Kidney (tissue), 14 donors: ENCODE data around the gene CALU. TPM values are rescaled to one million over a fixed set of nuclear protein-coding genes. Genes with fewer than 3 reads are reported as not detected.

ENCODE experiments used
- DNase-seq, 5 donors: peaks; one replicate each; pipeline ENCODE4 v3.0.0-alpha.2; 2013 to 2020
- FAIRE-seq: peaks from 2 replicates; lab custom pipeline; 2012; peaks lifted over from hg19 to GRCh38; lab: Jason Lieb, UNC
- H3K27ac ChIP-seq, 2 donors: one replicate each; pipeline ENCODE4 v1.7.0; 2013; ENCODE audit warnings: low read depth in 2 of 2, low read length in 2 of 2, inconsistent platforms in 1 of 2
- H3K27me3 ChIP-seq: one replicate; pipeline ENCODE4 v1.7.1; 2013; ENCODE audit warnings: low read length, inconsistent platforms; ENCODE audit not compliant: control insufficient read depth, insufficient read depth
- H3K36me3 ChIP-seq, 3 donors: one replicate each; pipeline versions ENCODE4 v1.7.0 to v1.7.1; 2013; ENCODE audit warnings: low read length in 3 of 3, control low read depth in 1 of 3, inconsistent platforms in 1 of 3; ENCODE audit not compliant: insufficient read depth in 3 of 3, control insufficient read depth in 2 of 3
- H3K4me1 ChIP-seq, 3 donors: one replicate each; pipeline versions ENCODE4 v1.7.0 to v1.7.1; 2013; ENCODE audit warnings: low read length in 3 of 3, inconsistent platforms in 1 of 3, low read depth in 1 of 3; ENCODE audit not compliant: control insufficient read depth in 2 of 3, insufficient read depth in 2 of 3
- H3K4me3 ChIP-seq, 3 donors: one replicate each; pipeline versions ENCODE4 v1.7.0 to v1.8.1; 2013; ENCODE audit warnings: low read length in 3 of 3, control low read depth in 1 of 3, inconsistent platforms in 1 of 3
- H3K9ac ChIP-seq, 3 donors: one replicate each; pipeline versions ENCODE4 v1.7.0 to v1.7.1; 2013; ENCODE audit warnings: low read length in 3 of 3, control low read depth in 1 of 3, inconsistent platforms in 1 of 3
- H3K9me3 ChIP-seq, 3 donors: one replicate each; pipeline versions ENCODE4 v1.7.0 to v1.7.1; 2013; ENCODE audit warnings: low read length in 3 of 3, control low read depth in 1 of 3, inconsistent platforms in 1 of 3; ENCODE audit not compliant: control insufficient read depth in 2 of 3, insufficient read depth in 1 of 3
- intact Hi-C: fragments of 100-400 bp; cut with DNase I; formaldehyde crosslinking; loops from one replicate; pipeline ENCODE4 v1.11.1; 2022
- polyA plus RNA-seq: library from polyadenylated mRNA; stranded (reverse); fragments of 350-450 nt; fragmentation: Illumina TruSeq; extraction: RNeasy Lipid Tissue Mini Kit (QIAGEN cat#74804); gene quantifications from one replicate; pipeline ENCODE4 v1.2.3, GENCODE V29; 2014; ENCODE audit warnings: low read depth, low replicate concordance; ENCODE audit not compliant: insufficient read depth
- total RNA-seq: library from RNA; stranded (reverse); fragmentation: NEBNext Ultra II Directional; extraction: Animal tissue kit (Norgen Biotek cat#: 25700); gene quantifications from one replicate; pipeline ENCODE4 v1.2.1, GENCODE V29; 2021
- TF ChIP-seq, protein P1 (sequence below): IDR thresholded peaks from 3 replicates; pipeline ENCODE4 v1.5.1; 2012; ENCODE audit warnings: mild to moderate bottlenecking, moderate library complexity, borderline replicate concordance; ENCODE audit not compliant: insufficient read depth; ENCODE audit errors: extremely low read depth
- donor health status: control.
- donor health status: control.
- donor health status: control.
- donor health status: control.
- donor health status: control.
- donor health status: DM: yes; HTN: yes; CAD: no.
- donor health status: Normal renal cell carcinoma (clear cell type).

CALU gene
- total and polyA plus RNA-seq, 2 donors from 2014 or later = 32.9 to 75.1 TPM

DNA sequence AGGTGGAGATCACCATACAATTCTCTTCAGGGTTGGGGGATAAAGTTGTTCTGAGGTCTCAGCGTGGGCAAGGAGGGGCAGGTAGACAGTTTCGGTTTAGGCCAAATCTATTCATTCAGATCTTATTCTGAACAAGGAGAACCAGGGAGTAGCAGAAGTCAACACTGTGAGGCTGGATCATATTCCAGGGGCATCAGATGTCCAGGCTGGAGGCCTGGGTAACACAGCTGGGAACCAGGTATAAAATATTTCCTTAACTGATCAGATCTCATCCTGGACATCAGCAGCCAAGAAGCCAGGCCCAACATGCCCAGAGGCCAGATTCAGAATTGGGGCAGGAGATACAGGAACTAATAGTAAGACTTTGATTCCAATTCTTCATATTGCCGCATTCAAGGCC, 71.8 kb downstream of the CALU start:
- no peak for DNase-seq
- TF ChIP-seq, protein P1, sequence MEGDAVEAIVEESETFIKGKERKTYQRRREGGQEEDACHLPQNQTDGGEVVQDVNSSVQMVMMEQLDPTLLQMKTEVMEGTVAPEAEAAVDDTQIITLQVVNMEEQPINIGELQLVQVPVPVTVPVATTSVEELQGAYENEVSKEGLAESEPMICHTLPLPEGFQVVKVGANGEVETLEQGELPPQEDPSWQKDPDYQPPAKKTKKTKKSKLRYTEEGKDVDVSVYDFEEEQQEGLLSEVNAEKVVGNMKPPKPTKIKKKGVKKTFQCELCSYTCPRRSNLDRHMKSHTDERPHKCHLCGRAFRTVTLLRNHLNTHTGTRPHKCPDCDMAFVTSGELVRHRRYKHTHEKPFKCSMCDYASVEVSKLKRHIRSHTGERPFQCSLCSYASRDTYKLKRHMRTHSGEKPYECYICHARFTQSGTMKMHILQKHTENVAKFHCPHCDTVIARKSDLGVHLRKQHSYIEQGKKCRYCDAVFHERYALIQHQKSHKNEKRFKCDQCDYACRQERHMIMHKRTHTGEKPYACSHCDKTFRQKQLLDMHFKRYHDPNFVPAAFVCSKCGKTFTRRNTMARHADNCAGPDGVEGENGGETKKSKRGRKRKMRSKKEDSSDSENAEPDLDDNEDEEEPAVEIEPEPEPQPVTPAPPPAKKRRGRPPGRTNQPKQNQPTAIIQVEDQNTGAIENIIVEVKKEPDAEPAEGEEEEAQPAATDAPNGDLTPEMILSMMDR = no peak
- H3K9me3 ChIP-seq = no peaks in the 10 kb centered on the region
- no peaks in the 10 kb centered on the region for H3K36me3 ChIP-seq
- no peaks in the 10 kb centered on the region for H3K27me3 ChIP-seq
- FAIRE-seq = no peak
- H3K9ac ChIP-seq = no peak overlapping the region
- no peak overlapping the region for H3K4me3 ChIP-seq
- H3K4me1 ChIP-seq = no peaks in the 10 kb centered on the region
- intact Hi-C loops = no loop called here
- H3K27ac ChIP-seq = no peak overlapping the region

DNA sequence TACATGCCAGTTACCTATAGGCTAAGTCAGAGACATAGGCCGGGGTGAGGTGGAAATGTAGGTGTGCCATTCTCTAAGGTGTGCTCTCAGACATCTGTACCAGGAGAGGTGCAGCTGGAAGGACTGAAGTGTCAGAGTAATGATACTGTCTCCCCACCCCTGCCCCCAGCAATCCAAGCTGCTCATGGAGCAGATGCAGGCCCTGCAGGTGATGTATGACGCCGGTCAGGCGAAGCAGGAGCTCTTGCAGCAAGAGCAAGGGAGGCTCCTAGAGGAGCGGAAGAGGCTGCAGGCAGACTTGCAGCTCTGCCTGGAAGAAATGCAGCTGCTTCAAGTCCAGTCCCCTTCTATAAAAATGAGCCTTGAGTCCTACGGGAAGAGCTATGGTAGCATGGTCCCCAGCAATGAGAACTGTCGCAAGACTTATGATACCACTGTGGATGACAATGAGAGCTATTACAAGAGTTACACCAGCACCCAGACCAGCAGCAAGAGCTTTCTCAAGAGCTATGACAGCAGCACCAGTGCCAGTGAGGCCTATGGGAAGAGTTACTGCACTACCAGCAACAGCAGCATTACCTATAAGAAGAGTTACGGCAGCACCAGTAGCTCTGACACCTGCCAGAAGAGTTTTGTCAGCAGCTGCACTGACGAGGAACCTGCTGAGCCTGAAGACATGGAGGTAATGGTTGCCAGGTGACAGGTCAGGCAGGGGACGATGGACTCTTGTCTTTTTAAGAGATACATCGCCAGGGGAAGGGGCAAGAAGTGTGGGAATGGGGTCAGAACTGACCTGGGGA, 72.7 kb downstream of the CALU start:
- FAIRE-seq = no peak
- TF ChIP-seq, protein P1 = no peak
- no peak overlapping the region for H3K4me3 ChIP-seq
- no peaks in the 10 kb centered on the region for H3K36me3 ChIP-seq
- intact Hi-C loops = no loop called here
- no peak overlapping the region for H3K27ac ChIP-seq
- H3K4me1 ChIP-seq = no peaks in the 10 kb centered on the region
- H3K27me3 ChIP-seq = no peaks in the 10 kb centered on the region
- DNase-seq = no peak
- H3K9ac ChIP-seq = no peak overlapping the region
- H3K9me3 ChIP-seq = no peaks in the 10 kb centered on the region

DNA sequence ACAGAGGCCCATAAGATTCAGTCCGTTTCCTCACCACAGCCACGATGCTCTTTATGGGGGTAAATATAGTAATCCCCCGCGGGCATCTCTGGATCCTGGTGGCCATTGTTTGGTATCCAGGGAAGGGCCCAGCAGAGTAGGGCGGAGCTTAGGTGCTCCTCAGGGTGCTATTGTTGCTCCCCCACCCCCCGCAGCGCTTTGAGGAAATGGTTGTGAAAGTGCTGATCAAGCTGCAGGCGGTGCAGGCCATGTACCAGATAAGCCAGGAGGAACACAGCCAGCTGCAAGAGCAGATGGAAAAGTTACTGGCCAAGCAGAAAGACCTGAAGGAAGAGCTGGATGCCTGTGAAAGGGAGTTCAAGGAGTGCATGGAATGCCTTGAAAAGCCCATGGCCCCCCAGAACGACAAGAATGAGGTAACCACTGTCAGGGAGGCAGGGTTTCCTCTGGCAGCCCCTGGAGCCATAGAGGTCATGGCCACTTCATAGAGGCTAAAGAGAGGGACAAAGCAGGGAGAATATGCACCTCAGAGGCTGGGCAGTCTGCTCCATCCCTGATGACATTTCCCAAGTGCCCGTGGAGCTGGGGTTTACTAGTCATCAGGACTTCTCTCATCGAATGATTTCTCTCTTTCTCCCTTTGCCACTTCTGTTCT, 73.5 kb downstream of the CALU start:
- FAIRE-seq = no peak
- H3K9ac ChIP-seq = no peak overlapping the region
- no peaks in the 10 kb centered on the region for H3K27me3 ChIP-seq
- H3K36me3 ChIP-seq = no peaks in the 10 kb centered on the region
- H3K4me3 ChIP-seq = no peak overlapping the region
- no peak for DNase-seq
- H3K4me1 ChIP-seq = no peaks in the 10 kb centered on the region
- H3K27ac ChIP-seq = no peak overlapping the region
- intact Hi-C loops = no loop called here
- TF ChIP-seq, protein P1 = no peak
- no peaks in the 10 kb centered on the region for H3K9me3 ChIP-seq
